Progenitor cell of endocrine pancreas (in vitro differentiated cells): ENCODE results near the gene ITGAD. TPM values are rescaled to one million over a fixed set of nuclear protein-coding genes. Genes with fewer than 3 reads are reported as not detected.
"Not testable (repeated sequence)": the region's sequence is repeated elsewhere in the genome, so short reads cannot be mapped to it uniquely, and the experiment has no call there.

Experiments
- DNase-seq: peaks from one replicate; pipeline ENCODE4 v3.0.0; 2021; ENCODE audit warnings: low spot score; ENCODE audit not compliant: unreplicated experiment
- H3K27ac Mint-ChIP-seq: 2 replicates; pipeline ENCODE4 v1.8.0; 2021; ENCODE audit warnings: mild to moderate bottlenecking, moderate library complexity, mixed read lengths
- H3K27me3 Mint-ChIP-seq: 2 replicates; pipeline ENCODE4 v1.8.0; 2021; ENCODE audit warnings: mixed read lengths
- H3K36me3 Mint-ChIP-seq: 2 replicates; pipeline ENCODE4 v1.8.0; 2022; ENCODE audit warnings: mixed read lengths; ENCODE audit not compliant: insufficient read depth
- H3K4me1 Mint-ChIP-seq: 2 replicates; pipeline ENCODE4 v1.8.0; 2021; ENCODE audit warnings: low read depth, mixed read lengths
- H3K4me3 Mint-ChIP-seq: 2 replicates; pipeline ENCODE4 v1.8.0; 2021; ENCODE audit warnings: low read depth, mild to moderate bottlenecking, moderate library complexity, mixed read lengths
- H3K9me3 Mint-ChIP-seq: 2 replicates; pipeline ENCODE4 v1.8.0; 2021; ENCODE audit warnings: low read depth, mixed read lengths
- total RNA-seq: library from RNA; stranded (reverse); gene quantifications from 2 replicates; pipeline ENCODE4 v1.2.1, GENCODE V29; 2021
- TF ChIP-seq, protein P1 (sequence below): fragments of 200-600 bp; sonication (generic); IDR thresholded peaks from one replicate; pipeline ENCODE4 v1.5.0; 2021; ENCODE audit warnings: antibody characterized with exemption, mild to moderate bottlenecking; ENCODE audit not compliant: unreplicated experiment

The ITGAD gene
- total RNA-seq, 1 donor from 2014 or later: not detected

DNA sequence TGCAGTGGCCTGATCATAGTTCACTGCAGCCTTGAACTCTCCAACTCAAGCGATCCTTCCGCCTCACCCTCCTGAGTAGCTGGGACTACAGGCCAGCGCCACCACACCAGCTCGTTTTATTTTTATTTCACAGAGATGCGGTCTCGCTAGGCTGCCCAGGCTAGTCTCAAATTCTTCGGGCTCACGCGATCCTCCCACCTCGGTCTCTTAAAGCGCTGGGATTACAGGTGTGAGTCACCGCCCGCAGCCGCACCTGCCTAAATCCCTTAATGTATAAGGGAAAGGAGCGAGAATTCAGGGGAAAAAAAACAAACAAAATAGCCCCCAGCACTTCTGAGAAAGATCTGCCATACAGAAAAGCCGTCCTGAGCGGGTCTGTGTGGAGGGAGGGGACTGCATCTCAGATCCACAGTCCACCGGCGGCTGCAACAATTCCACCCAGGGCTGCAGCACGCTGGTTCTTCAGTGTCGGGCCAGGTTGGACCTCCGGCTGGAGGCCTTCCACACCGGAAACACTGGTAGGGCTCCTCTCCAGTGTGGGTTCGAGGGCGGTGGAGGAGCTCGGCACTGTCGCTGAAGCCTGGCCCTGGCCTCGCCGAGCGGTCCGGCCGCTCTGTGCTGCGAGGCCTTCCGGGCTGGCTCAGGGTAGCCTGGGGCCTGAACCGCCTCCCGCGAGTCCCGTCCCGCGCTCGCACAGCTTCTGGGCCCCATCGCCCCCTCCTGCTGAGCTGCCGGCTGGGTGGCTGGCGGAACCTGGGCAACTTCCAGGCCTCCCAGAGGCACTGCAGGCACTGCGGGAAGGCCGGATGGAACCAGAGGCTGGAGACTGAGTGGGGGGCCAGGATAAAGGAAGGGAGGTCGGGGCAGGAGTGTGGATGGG is 42.4 kb downstream of the ITGAD start:
- no peaks in the 10 kb centered on the region for H3K9me3 Mint-ChIP-seq

DNA sequence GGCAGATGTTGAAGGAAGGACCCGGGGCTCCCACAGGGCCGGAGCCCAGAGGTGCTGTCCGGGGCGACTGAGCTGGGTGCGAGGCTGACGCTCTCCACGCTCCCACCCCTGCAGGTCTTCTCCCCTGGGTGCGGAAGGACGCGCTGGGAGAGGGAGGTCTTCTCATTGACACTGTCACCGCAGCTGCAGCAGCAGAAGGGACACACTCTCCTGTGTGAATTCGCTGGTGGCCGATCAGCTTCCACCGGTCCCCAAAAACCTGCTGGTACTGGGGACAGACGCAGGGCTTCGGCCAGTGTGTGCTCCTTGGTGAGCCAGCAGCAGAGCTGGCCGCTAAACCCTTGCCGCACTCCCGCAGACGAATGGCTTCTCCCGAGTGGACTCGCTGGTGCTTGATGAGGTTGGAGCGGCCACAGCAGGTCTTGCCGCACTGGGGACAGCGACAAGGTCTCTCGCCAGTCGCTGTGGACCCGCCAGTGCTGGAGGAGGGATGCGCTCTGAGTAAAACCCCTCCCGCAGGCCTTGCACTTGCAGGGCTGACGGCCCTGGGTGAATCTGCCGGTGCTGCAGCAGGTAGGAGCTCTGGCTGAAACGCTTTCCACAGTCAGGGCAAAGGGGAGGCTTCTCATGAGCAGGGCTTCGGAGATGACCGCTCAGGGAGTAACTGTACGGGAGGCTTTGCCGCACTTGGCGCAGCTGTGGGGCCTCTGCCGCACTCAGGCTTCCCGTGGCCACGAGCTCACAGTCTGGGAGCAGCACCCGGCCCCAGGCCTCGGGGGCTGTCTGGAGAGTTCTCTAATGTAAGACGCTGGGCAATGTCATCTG is 43.3 kb downstream of the ITGAD start:
- H3K4me3 Mint-ChIP-seq: no peak overlapping the region
- no peaks in the 10 kb centered on the region for H3K4me1 Mint-ChIP-seq
- DNase-seq: no peak
- no peak overlapping the region for H3K27ac Mint-ChIP-seq
- no peaks in the 10 kb centered on the region for H3K9me3 Mint-ChIP-seq
- TF ChIP-seq, protein P1, sequence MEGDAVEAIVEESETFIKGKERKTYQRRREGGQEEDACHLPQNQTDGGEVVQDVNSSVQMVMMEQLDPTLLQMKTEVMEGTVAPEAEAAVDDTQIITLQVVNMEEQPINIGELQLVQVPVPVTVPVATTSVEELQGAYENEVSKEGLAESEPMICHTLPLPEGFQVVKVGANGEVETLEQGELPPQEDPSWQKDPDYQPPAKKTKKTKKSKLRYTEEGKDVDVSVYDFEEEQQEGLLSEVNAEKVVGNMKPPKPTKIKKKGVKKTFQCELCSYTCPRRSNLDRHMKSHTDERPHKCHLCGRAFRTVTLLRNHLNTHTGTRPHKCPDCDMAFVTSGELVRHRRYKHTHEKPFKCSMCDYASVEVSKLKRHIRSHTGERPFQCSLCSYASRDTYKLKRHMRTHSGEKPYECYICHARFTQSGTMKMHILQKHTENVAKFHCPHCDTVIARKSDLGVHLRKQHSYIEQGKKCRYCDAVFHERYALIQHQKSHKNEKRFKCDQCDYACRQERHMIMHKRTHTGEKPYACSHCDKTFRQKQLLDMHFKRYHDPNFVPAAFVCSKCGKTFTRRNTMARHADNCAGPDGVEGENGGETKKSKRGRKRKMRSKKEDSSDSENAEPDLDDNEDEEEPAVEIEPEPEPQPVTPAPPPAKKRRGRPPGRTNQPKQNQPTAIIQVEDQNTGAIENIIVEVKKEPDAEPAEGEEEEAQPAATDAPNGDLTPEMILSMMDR: no peak
- no peaks in the 10 kb centered on the region for H3K27me3 Mint-ChIP-seq
- no peaks in the 10 kb centered on the region for H3K36me3 Mint-ChIP-seq

More for the DNA sequence above, 42.4 kb downstream of the ITGAD start:
- Mint-ChIP-seq H3K4me1 (no peaks in the 10 kb centered on the region), H3K36me3 (no peaks in the 10 kb centered on the region), H3K4me3 (no peak overlapping the region), H3K27ac (no peak overlapping the region), H3K27me3 (peaks cover 4% of the 10 kb centered on the region)
- TF ChIP-seq, protein P1: no peak
- DNase-seq: no peak

DNA sequence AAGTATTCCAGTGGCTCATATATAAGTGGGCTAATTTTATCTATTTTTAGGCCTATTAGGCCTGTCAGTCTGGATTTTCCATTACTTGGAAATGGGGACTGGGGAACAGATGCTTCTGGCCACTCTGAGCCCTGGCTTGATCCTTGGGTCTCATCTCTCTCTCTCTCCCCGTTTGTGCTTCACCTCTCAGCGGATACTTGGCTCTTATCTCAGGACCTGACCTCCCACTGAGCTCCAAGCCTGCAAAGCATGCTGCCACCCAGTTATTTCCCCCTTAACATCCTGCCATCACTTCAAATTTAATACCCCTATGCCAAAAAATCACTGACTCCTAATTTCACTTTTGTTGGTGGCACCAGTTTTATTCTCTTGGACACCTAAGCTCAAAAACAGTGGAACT is 45.3 kb downstream of the ITGAD start:
- H3K27me3 Mint-ChIP-seq: no peaks in the 10 kb centered on the region
- H3K4me3 Mint-ChIP-seq: no peak overlapping the region
- no peaks in the 10 kb centered on the region for H3K36me3 Mint-ChIP-seq
- no peaks in the 10 kb centered on the region for H3K9me3 Mint-ChIP-seq
- no peaks in the 10 kb centered on the region for H3K4me1 Mint-ChIP-seq
- TF ChIP-seq, protein P1: no peak
- no peak overlapping the region for H3K27ac Mint-ChIP-seq
- DNase-seq: no peak

DNA sequence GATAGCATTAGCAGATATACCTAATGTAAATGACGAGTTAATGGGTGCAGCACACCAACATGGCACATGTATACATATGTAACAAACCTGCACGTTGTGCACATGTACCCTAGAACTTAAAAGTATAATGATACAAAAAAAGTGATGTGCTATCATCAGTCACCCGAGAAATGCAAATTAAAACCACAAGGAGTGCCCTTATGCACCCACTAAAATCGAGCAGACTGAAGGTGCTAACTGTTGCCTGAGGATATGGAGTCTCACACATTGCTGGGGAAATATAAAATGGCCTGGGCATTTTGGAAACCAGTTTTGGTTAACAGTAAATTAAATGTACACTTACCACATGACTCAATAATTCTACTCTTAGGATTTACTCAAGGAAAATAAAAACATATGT is 45.9 kb downstream of the ITGAD start:
- H3K4me3 Mint-ChIP-seq, DNase-seq, H3K36me3 Mint-ChIP-seq, H3K27me3 Mint-ChIP-seq, H3K27ac Mint-ChIP-seq, H3K4me1 Mint-ChIP-seq, H3K9me3 Mint-ChIP-seq: not testable (repeated sequence)

DNA sequence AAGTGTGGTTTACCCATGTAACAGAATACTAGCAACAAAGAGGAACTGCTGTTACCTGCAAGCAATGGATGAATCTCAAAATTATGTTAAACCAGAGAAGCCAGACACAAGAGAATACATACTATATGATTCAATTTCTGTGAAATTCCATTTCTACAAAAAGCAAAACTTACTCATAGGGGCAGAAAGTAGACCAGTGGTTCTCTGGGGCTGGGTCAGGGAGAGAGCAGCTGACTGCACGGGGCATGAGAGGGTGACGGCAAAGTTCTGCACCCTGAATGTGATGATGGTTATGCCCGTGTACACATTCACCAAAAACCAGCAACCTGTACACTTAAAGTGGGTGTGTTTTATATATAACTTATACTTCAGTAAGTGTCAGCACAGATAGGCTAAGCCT is 46.4 kb downstream of the ITGAD start:
- Mint-ChIP-seq H3K9me3 (no peaks in the 10 kb centered on the region), H3K4me1 (no peaks in the 10 kb centered on the region), H3K27me3 (no peaks in the 10 kb centered on the region), H3K4me3 (no peak overlapping the region), H3K36me3 (no peaks in the 10 kb centered on the region), H3K27ac (no peak overlapping the region)
- TF ChIP-seq, protein P1: no peak
- no peak for DNase-seq
